CD4-positive, alpha-beta T cell (primary cell): ENCODE data around the gene EPS15. TPM values are rescaled to one million over a fixed set of nuclear protein-coding genes. Genes with fewer than 3 reads are reported as not detected.

Experiments used
- ATAC-seq: fragments of 200-7000 bp; cut with Tn5 transposase; one replicate; pipeline ENCODE4 v1.10.0; 2022; ENCODE audit warnings: mild to moderate bottlenecking; ENCODE audit not compliant: poor library complexity
- CTCF ChIA-PET: fragments of 350-600 bp; sonication (Branson Sonifier 250); formaldehyde crosslinking; loops from one replicate; lab custom pipeline; 2021; ENCODE audit warnings: antibody characterized with exemption, inconsistent platforms; lab: Charles Lee
- POLR2A ChIA-PET: fragments of 350-600 bp; sonication (Branson Sonifier 250); formaldehyde crosslinking; loops from one replicate; lab custom pipeline; 2021; ENCODE audit warnings: antibody characterized with exemption, inconsistent platforms; lab: Charles Lee
- DNase-seq, 14 experiments: peaks; one replicate each; pipeline ENCODE4 v3.0.0-alpha.2; 2013 to 2020; ENCODE audit warnings: mixed read lengths in 2 of 14
- H3K27ac ChIP-seq, 2 donors: one replicate each; pipeline versions ENCODE4 v1.5.1 to v1.7.0; 2013; ENCODE audit warnings: low read length in 2 of 2, low read depth in 1 of 2, mild to moderate bottlenecking in 1 of 2
- H3K27me3 ChIP-seq, 2 experiments: 1 replicate in 1 of 2; 2 replicates in 1 of 2; pipeline versions ENCODE4 v1.6.1 to v1.7.0; 2013; ENCODE audit warnings: low read length in 2 of 2, control low read depth in 1 of 2, mild to moderate bottlenecking in 1 of 2, moderate library complexity in 1 of 2; ENCODE audit not compliant: insufficient read depth in 2 of 2, control insufficient read depth in 1 of 2
- H3K36me3 ChIP-seq: one replicate; pipeline ENCODE4 v1.6.1; 2013; ENCODE audit warnings: low read length, control low read depth; ENCODE audit not compliant: insufficient read depth
- H3K4me1 ChIP-seq: one replicate; pipeline ENCODE4 v1.6.1; 2013; ENCODE audit warnings: low read length, control low read depth; ENCODE audit not compliant: insufficient read depth
- H3K4me3 ChIP-seq: one replicate; pipeline ENCODE4 v1.5.1; 2013; ENCODE audit warnings: mild to moderate bottlenecking, low read length, moderate library complexity
- H3K9me3 ChIP-seq, 2 experiments: 1 replicate in 1 of 2; 2 replicates in 1 of 2; pipeline versions ENCODE4 v1.6.1 to v1.7.0; 2013; ENCODE audit warnings: low read length in 2 of 2, mild to moderate bottlenecking in 2 of 2, control low read depth in 1 of 2, moderate library complexity in 1 of 2; ENCODE audit not compliant: control insufficient read depth in 1 of 2, insufficient read depth in 1 of 2
- H3K27ac Mint-ChIP-seq: one replicate; pipeline ENCODE4 v1.8.0; 2020; ENCODE audit warnings: mixed read lengths
- H3K27me3 Mint-ChIP-seq: one replicate; pipeline ENCODE4 v1.8.0; 2021; ENCODE audit warnings: mixed read lengths
- H3K36me3 Mint-ChIP-seq: one replicate; pipeline ENCODE4 v1.8.0; 2021; ENCODE audit warnings: low read depth, mixed read lengths
- H3K4me1 Mint-ChIP-seq: one replicate; pipeline ENCODE4 v1.8.0; 2021; ENCODE audit warnings: low read depth, mixed read lengths
- H3K4me3 Mint-ChIP-seq: one replicate; pipeline ENCODE4 v1.8.0; 2020; ENCODE audit warnings: mild to moderate bottlenecking, mixed read lengths
- H3K9me3 Mint-ChIP-seq: one replicate; pipeline ENCODE4 v1.8.0; 2020; ENCODE audit warnings: mixed read lengths
- CTCF ChIP-seq: fragments of 200-600 bp; IDR thresholded peaks from one replicate; pipeline ENCODE4 v1.8.0; 2022; ENCODE audit warnings: antibody characterized with exemption, mild to moderate bottlenecking
- intact Hi-C, 2 experiments: fragments of 100-400 bp; cut with DNase I in 1 of 2; cut with micrococcal nuclease in 1 of 2; formaldehyde crosslinking; loops; one replicate each; pipeline versions ENCODE4 v1.15.1 to v1.9.0; 2023 to 2025; cut with DNase I, micrococcal nuclease
- total RNA-seq, 174 experiments: library from RNA in 2 of 174; stranded (reverse) in 2 of 174; gene quantifications; one replicate each; pipeline ENCODE4 v1.2.3 and lab custom pipeline; 2021 to 2026

Gene EPS15
- total RNA-seq, 2 experiments from 2014 or later: 44.5 to 47.9 TPM

- TF ChIP-seq CTCF: no peak
- no peaks in the 10 kb centered on the region for H3K4me1 ChIP-seq
- Mint-ChIP-seq H3K4me1 (no peaks in the 10 kb centered on the region), H3K27ac (no peak overlapping the region), H3K4me3 (no peak overlapping the region), H3K9me3 (no peaks in the 10 kb centered on the region), H3K27me3 (no peaks in the 10 kb centered on the region), H3K36me3 (no peaks in the 10 kb centered on the region)
- no peaks in the 10 kb centered on the region for H3K27me3 ChIP-seq
- ChIA-PET CTCF (no interaction called here), POLR2A (no interaction called here)
- ATAC-seq: no peak
- no peak for DNase-seq
- intact Hi-C loops: no loop called here
- H3K4me3 ChIP-seq: no peak overlapping the region
- H3K36me3 ChIP-seq: no peaks in the 10 kb centered on the region
- no peak overlapping the region for H3K27ac ChIP-seq
- H3K9me3 ChIP-seq: no peaks in the 10 kb centered on the region
Observed at GRCh38 chr1:51317798-51318197, 201.3 kb downstream of the EPS15 start.

GRCh38 chr1:51316846-51317120 is 202.3 kb downstream of the EPS15 start:
- POLR2A ChIA-PET: no interaction called here

GRCh38 chr1:51316113-51316845 is 202.8 kb downstream of the EPS15 start:
- Mint-ChIP-seq H3K27ac (no peak overlapping the region), H3K36me3 (no peaks in the 10 kb centered on the region), H3K4me3 (no peak overlapping the region), H3K4me1 (no peaks in the 10 kb centered on the region), H3K27me3 (no peaks in the 10 kb centered on the region), H3K9me3 (no peaks in the 10 kb centered on the region)
- POLR2A ChIA-PET: no interaction called here
- Histone ChIP-seq H3K27ac (no peak overlapping the region), H3K9me3 (no peaks in the 10 kb centered on the region), H3K4me1 (no peaks in the 10 kb centered on the region), H3K27me3 (no peaks in the 10 kb centered on the region), H3K36me3 (no peaks in the 10 kb centered on the region), H3K4me3 (no peak overlapping the region)
- intact Hi-C loops: no loop called here
- no peak for TF ChIP-seq CTCF
- ATAC-seq (no peak), DNase-seq (no peak)
- CTCF ChIA-PET: no interaction called here

More at GRCh38 chr1:51316846-51317120, 202.3 kb downstream of the EPS15 start:
- ATAC-seq (no peak), DNase-seq (no peak)
- Histone ChIP-seq H3K27me3 (no peaks in the 10 kb centered on the region), H3K27ac (no peak overlapping the region), H3K36me3 (no peaks in the 10 kb centered on the region), H3K4me1 (no peaks in the 10 kb centered on the region), H3K9me3 (no peaks in the 10 kb centered on the region), H3K4me3 (no peak overlapping the region)
- Mint-ChIP-seq H3K27ac (no peak overlapping the region), H3K4me1 (no peaks in the 10 kb centered on the region), H3K36me3 (no peaks in the 10 kb centered on the region), H3K27me3 (no peaks in the 10 kb centered on the region), H3K9me3 (no peaks in the 10 kb centered on the region), H3K4me3 (no peak overlapping the region)
- no peak for TF ChIP-seq CTCF
- intact Hi-C loops: no loop called here
- CTCF ChIA-PET: no interaction called here
